Coronary artery (tissue), 2 donors: Measurements from ENCODE around the gene SPHK2.
"Not testable (repeated sequence)": the region's sequence is repeated elsewhere in the genome, so short reads cannot be mapped to it uniquely, and the experiment has no call there.

Experiments
- DNase-seq: peaks from one replicate; pipeline ENCODE4 v3.0.0-alpha.2; 2017; ENCODE audit warnings: low spot score
- H3K27ac ChIP-seq, 2 donors: fragments of 200-600 bp; sonication (generic); one replicate each; pipeline ENCODE4 v1.5.1; 2016 to 2019
- H3K4me3 ChIP-seq: fragments of 200-600 bp; sonication (generic); 2 replicates; pipeline ENCODE4 v1.5.1; 2016; ENCODE audit warnings: mild to moderate bottlenecking, moderate library complexity
- TF ChIP-seq, protein P1 (sequence below): fragments of 200-600 bp; sonication (generic); IDR thresholded peaks from one replicate; pipeline ENCODE4 v1.5.1; 2019; ENCODE audit warnings: antibody characterized with exemption

The SPHK2 gene

DNA sequence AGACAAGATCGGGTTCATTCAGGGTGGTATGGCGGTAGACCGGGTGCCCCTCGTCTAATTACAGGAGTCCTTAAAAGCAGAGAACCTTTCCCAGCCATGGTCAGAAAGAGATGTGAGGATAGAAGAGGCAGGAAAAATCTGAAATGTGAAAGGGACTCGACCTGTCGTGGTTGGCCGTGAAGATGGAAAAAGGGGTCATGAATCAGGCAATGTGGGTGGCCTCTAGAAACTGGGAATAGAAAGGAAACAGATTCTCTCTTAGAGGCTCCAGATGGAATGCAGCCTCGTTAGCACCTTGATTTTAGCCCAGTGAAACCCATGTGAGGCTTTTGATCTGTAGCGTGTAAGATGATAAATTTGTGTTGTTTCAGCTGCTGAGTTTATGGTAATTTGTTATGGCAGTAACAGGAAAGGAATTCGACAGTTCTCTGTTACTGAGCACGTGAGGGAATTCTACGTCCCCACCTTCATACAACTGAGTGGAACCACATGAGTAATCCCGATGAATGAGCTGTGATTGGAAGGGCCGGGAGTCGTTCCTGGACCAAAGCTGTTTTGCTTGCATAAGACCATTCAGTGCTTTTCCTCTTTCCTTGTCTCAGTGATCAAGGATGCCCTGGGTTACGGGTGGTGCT lies 37.7 kb downstream of the SPHK2 start:
- TF ChIP-seq, protein P1, sequence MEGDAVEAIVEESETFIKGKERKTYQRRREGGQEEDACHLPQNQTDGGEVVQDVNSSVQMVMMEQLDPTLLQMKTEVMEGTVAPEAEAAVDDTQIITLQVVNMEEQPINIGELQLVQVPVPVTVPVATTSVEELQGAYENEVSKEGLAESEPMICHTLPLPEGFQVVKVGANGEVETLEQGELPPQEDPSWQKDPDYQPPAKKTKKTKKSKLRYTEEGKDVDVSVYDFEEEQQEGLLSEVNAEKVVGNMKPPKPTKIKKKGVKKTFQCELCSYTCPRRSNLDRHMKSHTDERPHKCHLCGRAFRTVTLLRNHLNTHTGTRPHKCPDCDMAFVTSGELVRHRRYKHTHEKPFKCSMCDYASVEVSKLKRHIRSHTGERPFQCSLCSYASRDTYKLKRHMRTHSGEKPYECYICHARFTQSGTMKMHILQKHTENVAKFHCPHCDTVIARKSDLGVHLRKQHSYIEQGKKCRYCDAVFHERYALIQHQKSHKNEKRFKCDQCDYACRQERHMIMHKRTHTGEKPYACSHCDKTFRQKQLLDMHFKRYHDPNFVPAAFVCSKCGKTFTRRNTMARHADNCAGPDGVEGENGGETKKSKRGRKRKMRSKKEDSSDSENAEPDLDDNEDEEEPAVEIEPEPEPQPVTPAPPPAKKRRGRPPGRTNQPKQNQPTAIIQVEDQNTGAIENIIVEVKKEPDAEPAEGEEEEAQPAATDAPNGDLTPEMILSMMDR = no peak
- DNase-seq = no peak
- no peak overlapping the region for H3K27ac ChIP-seq

DNA sequence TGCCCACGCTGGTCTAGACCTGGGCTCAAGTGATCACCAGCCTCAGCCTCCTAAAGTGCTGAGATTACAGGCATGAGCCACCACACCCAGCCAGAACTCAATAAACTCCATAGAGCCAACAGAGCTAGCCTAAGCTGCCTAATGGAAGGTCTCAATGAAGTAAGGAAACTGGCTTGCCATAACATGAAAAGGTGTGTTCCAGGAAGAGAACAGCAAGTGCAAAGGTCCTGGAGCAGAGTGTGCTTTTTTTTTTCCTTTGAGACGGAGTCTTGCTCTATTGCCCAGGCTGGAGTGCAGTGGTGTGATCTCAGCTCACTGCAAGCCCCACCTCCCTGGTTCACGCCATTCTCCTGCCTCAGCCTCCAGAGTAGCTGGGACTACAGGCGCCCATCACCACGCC lies 38.5 kb downstream of the SPHK2 start:
- not testable (repeated sequence) for DNase-seq, H3K27ac ChIP-seq, H3K4me3 ChIP-seq

More for the DNA sequence above, 37.7 kb downstream of the SPHK2 start:
- H3K4me3 ChIP-seq = no peak overlapping the region

DNA sequence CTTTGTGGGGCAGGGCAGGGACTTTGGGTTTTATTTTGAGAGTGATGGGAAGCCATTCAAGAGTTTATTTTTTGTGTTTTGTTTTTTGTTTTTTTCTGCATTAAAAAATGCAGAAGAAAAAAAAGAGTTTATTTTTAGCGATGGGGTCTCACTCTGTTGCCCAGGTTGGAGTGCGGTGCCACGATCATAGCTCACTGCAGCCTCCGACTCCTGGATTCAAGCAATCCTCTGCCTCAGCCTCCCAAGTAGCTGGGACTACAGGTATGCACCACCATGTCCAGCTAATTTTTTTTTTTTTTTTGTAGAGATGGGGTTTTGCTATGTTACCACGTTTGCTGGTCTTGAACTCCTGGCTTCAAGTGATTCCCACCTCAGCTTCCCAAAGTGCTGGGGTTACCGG lies 39.2 kb downstream of the SPHK2 start:
- no peak overlapping the region for H3K27ac ChIP-seq
- no peak for DNase-seq
- TF ChIP-seq, protein P1 = no peak
- no peak overlapping the region for H3K4me3 ChIP-seq

DNA sequence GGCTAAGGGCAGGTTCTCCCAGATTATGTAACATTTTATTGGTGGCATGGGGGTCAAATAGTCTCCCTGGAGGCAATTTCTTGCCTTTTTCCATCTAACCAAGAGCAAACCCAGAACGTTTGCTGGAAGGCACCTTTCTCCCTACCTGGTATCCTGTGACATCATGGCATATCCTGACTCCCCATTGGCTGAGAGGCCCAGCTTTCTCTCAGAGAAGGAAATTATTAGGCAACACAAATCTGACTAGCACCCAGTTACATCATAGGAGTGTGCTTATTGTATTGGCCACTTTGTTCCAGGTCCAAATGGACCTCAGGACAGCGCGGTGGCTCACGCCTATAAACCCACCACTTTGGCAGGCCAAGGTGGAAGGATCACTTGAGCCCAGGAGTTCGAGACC lies 40.5 kb downstream of the SPHK2 start:
- TF ChIP-seq, protein P1 = no peak
- DNase-seq = no peak
- Histone ChIP-seq H3K4me3 (no peak overlapping the region), H3K27ac (no peak overlapping the region)

DNA sequence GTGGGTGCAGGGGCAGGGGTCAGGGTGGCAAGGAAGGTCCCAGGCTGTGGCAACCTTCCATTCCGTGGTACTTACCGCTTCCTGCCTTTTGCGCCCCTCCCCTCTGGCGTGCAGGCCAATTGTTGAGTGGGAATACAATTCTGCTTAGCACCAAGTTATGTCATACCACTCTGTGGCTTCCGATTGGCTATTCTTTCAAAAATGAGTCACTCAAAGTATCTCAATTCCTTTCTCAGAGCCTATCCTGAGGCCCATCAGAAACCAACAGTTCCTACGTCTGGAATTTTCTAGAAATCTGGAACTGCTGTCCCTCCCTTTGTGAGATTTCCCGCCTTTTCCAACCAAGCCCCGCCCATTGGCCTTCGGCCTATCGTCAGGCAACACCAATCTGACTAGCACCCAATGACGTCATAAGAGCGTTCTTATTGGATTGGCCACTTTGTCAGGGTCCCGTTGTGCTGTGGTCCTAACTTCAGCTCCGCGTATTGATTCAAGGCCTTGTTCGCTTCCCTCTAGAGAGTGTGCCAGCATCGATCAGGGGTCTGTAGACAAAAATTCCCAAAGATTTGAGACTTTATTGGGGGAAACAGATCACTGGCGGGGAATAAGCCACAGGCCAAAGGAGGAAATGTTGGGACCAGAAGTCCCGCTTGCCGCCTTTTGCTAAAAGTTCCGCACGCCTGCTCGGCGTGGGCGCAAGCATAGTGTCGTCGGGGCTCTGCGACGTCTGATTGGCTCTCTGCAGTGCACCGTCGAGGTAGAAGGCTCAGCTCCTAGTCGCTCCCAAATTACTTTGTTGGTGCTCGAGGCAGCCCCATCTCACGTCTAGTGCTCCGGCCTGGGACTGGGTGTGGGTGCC lies 41.8 kb downstream of the SPHK2 start:
- Histone ChIP-seq H3K27ac (peak overlapping the region in 1 of 2 donors; percentile 46), H3K4me3 (no peak overlapping the region)
- TF ChIP-seq, protein P1 = no peak
- DNase-seq = peak; percentile 88

DNA sequence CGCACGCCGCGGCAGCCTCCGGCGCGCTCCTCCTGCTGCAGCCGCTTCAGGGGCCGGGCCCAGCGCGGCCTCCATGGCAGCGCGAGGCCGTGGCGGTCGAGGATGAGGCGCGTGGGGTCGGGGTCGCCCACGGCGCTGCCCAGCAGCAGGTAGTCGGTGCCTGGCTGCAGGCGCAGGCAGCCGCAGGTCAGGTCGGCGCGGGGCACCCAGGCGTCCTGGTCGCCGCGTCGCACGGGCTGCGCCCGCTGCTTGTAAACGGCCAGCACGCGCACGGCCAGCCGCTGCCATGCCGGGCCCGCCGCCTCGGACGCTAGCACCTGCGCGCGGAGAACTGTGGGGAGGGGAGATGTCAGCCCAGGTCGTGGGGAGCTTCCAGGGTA lies 42.4 kb downstream of the SPHK2 start:
- DNase-seq = no peak
- no peak overlapping the region for H3K27ac ChIP-seq
- TF ChIP-seq, protein P1 = no peak

DNA sequence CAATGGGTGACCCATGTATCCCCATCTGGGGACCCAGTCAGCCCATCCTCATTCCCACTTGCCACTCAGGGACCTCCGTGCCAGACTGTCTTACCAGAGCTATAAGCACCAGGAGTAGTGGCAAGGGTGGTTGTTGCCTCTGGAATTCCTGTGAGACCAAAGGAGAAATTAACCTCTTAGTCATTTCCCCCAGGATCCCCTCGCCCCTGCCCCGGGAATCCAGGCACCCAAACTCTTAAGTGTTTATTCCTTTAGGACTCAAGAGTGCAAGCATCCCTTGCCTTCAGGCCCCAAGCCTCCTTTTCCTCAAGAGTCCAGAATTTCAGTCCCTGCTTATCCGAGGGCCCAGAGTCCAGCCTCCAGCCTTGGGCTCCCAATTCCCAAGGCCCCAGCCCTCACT lies 44.4 kb downstream of the SPHK2 start:
- Histone ChIP-seq H3K27ac (no peak overlapping the region), H3K4me3 (no peak overlapping the region)
- no peak for DNase-seq
- TF ChIP-seq, protein P1 = no peak

More for the DNA sequence above, 42.4 kb downstream of the SPHK2 start:
- H3K4me3 ChIP-seq = no peak overlapping the region
